Activated naive CD4-positive, alpha-beta T cell treated with anti-CD3 and anti-CD28 coated beads, Interleukin-2, amount 50 U/mL, for 72 hours (primary cell): ENCODE data around the gene ATP1A1. TPM values are rescaled to one million over a fixed set of nuclear protein-coding genes. Genes with fewer than 3 reads are reported as not detected.

Experiments
- ATAC-seq, 2 donors: fragments of 150-1000 bp; cut with Tn5 transposase; 2 replicates each; pipeline ENCODE4 v1.10.0; 2021; ENCODE audit warnings: mild to moderate bottlenecking in 2 of 2, moderate library complexity in 2 of 2
- DNase-seq, 2 donors: peaks; one replicate each; pipeline ENCODE4 v3.0.0; 2021 to 2022; ENCODE audit warnings: low spot score in 2 of 2
- H3K27ac Mint-ChIP-seq, 2 donors: one replicate each; pipeline ENCODE4 v1.8.0; 2022; ENCODE audit warnings: mild to moderate bottlenecking in 2 of 2, mixed read lengths in 2 of 2
- H3K36me3 Mint-ChIP-seq, 2 donors: one replicate each; pipeline ENCODE4 v1.8.0; 2022; ENCODE audit warnings: mixed read lengths in 2 of 2
- H3K9me3 Mint-ChIP-seq, 2 donors: one replicate each; pipeline ENCODE4 v1.8.0; 2022; ENCODE audit warnings: mixed read lengths in 2 of 2
- total RNA-seq, 2 donors: library from RNA; stranded (reverse); gene quantifications; one replicate each; pipeline ENCODE4 v1.2.3, GENCODE V29; 2022

ATP1A1 gene
- total RNA-seq, 2 donors from 2014 or later: 220 to 337 TPM

GRCh38 chr1:116375887-116376728 is 3.1 kb downstream of the ATP1A1 start:
- H3K9me3 Mint-ChIP-seq: no peaks in the 10 kb centered on the region
- DNase-seq (peak; percentile 50 to 75), ATAC-seq (peak in 1 of 2 donors; percentile 23)
- H3K36me3 Mint-ChIP-seq: peaks cover 20 to 33% of the 10 kb centered on the region in 2 donors
- H3K27ac Mint-ChIP-seq: peak overlapping the region; percentile 89 to 97

- ATAC-seq: no peak
- Mint-ChIP-seq H3K9me3 (no peaks in the 10 kb centered on the region), H3K27ac (peak overlapping the region; percentile 89 to 97), H3K36me3 (peaks cover 20 to 33% of the 10 kb centered on the region in 2 donors)
- no peak for DNase-seq
These were observed 3.7 kb downstream of the ATP1A1 start for GRCh38 chr1:116376729-116377086.

- ATAC-seq (peak; percentile 75 to 85), DNase-seq (peak; percentile 33 to 61)
- H3K27ac Mint-ChIP-seq: peak overlapping the region; percentile 97 to 98
- peaks cover 20 to 33% of the 10 kb centered on the region in 2 donors for H3K36me3 Mint-ChIP-seq
- no peaks in the 10 kb centered on the region for H3K9me3 Mint-ChIP-seq
These were observed 4.8 kb downstream of the ATP1A1 start for GRCh38 chr1:116377541-116378529.

- no peak for DNase-seq
- peak overlapping the region; percentile 73 to 97 for H3K27ac Mint-ChIP-seq
- no peak for ATAC-seq
- H3K9me3 Mint-ChIP-seq: no peaks in the 10 kb centered on the region
- H3K36me3 Mint-ChIP-seq: peaks cover 18 to 30% of the 10 kb centered on the region in 2 donors
These were observed 6.1 kb downstream of the ATP1A1 start for GRCh38 chr1:116379057-116379630.

- ATAC-seq (no peak), DNase-seq (no peak)
- peaks cover 10 to 23% of the 10 kb centered on the region in 2 donors for H3K36me3 Mint-ChIP-seq
- H3K9me3 Mint-ChIP-seq: no peaks in the 10 kb centered on the region
- H3K27ac Mint-ChIP-seq: peak overlapping the region in 1 of 2 donors; percentile 97
These were observed 6.8 kb downstream of the ATP1A1 start for GRCh38 chr1:116379674-116380498.

GRCh38 chr1:116380499-116381242 is 7.6 kb downstream of the ATP1A1 start:
- ATAC-seq (peak in 1 of 2 donors; percentile 3), DNase-seq (no peak)
- H3K9me3 Mint-ChIP-seq: no peaks in the 10 kb centered on the region
- H3K27ac Mint-ChIP-seq: peak overlapping the region in 1 of 2 donors; percentile 97
- H3K36me3 Mint-ChIP-seq: peaks cover 2 to 23% of the 10 kb centered on the region in 2 donors

- Mint-ChIP-seq H3K9me3 (no peaks in the 10 kb centered on the region), H3K27ac (no peak overlapping the region), H3K36me3 (peaks cover 3 to 23% of the 10 kb centered on the region in 2 donors)
- ATAC-seq (no peak), DNase-seq (no peak)
These were observed 9.3 kb downstream of the ATP1A1 start for GRCh38 chr1:116382321-116382720.

- H3K27ac Mint-ChIP-seq: peak overlapping the region in 1 of 2 donors; percentile 16
- no peak for ATAC-seq
These were observed 9.9 kb downstream of the ATP1A1 start for GRCh38 chr1:116382857-116383483.

GRCh38 chr1:116386042-116386441 is 13.0 kb downstream of the ATP1A1 start:
- DNase-seq (no peak), ATAC-seq (no peak)
- peaks cover 29 to 43% of the 10 kb centered on the region in 2 donors for H3K36me3 Mint-ChIP-seq
- H3K9me3 Mint-ChIP-seq: no peaks in the 10 kb centered on the region
- no peak overlapping the region for H3K27ac Mint-ChIP-seq

More at GRCh38 chr1:116382857-116383483, 9.9 kb downstream of the ATP1A1 start:
- Mint-ChIP-seq H3K36me3 (peaks cover 8 to 29% of the 10 kb centered on the region in 2 donors), H3K9me3 (no peaks in the 10 kb centered on the region)
- no peak for DNase-seq

GRCh38 chr1:116387551-116387950 is 14.5 kb downstream of the ATP1A1 start:
- ATAC-seq: no peak
- H3K36me3 Mint-ChIP-seq: peaks cover 35 to 46% of the 10 kb centered on the region in 2 donors
- H3K27ac Mint-ChIP-seq: peak overlapping the region; percentile 18 to 36
- H3K9me3 Mint-ChIP-seq: no peaks in the 10 kb centered on the region
- no peak for DNase-seq

GRCh38 chr1:116388122-116388521 is 15.1 kb downstream of the ATP1A1 start:
- no peak for DNase-seq

GRCh38 chr1:116389013-116389412 is 16.0 kb downstream of the ATP1A1 start:
- Mint-ChIP-seq H3K36me3 (peaks cover 39 to 51% of the 10 kb centered on the region in 2 donors), H3K9me3 (no peaks in the 10 kb centered on the region), H3K27ac (peak overlapping the region; percentile 4 to 33)
- DNase-seq: no peak
- no peak for ATAC-seq

More at GRCh38 chr1:116388122-116388521, 15.1 kb downstream of the ATP1A1 start:
- no peak for ATAC-seq
- Mint-ChIP-seq H3K36me3 (peaks cover 39 to 51% of the 10 kb centered on the region in 2 donors), H3K9me3 (no peaks in the 10 kb centered on the region), H3K27ac (peak overlapping the region in 1 of 2 donors; percentile 18)

- DNase-seq: no peak
- Mint-ChIP-seq H3K9me3 (no peaks in the 10 kb centered on the region), H3K36me3 (peaks cover 39 to 51% of the 10 kb centered on the region in 2 donors), H3K27ac (peak overlapping the region; percentile 4 to 84)
- ATAC-seq: no peak
These were observed 16.6 kb downstream of the ATP1A1 start for GRCh38 chr1:116389686-116390085.

- H3K36me3 Mint-ChIP-seq: peaks cover 42 to 51% of the 10 kb centered on the region in 2 donors
- H3K27ac Mint-ChIP-seq: peak overlapping the region; percentile 4 to 75
- H3K9me3 Mint-ChIP-seq: no peaks in the 10 kb centered on the region
- DNase-seq (peak in 1 of 2 donors; percentile 29), ATAC-seq (peak; percentile 99 to 100)
These were observed 17.2 kb downstream of the ATP1A1 start for GRCh38 chr1:116390195-116390594.

GRCh38 chr1:116391185-116391584 is 18.1 kb downstream of the ATP1A1 start:
- Mint-ChIP-seq H3K9me3 (no peaks in the 10 kb centered on the region), H3K27ac (no peak overlapping the region), H3K36me3 (peaks cover 43 to 47% of the 10 kb centered on the region in 2 donors)
- DNase-seq (no peak), ATAC-seq (no peak)
